PFSK-1 (cell line): Measurements from ENCODE around the gene RBL2.

Experiments
- POLR2AphosphoS5 ChIP-seq: IDR thresholded peaks from 2 replicates; pipeline ENCODE4 v1.6.1; 2012; ENCODE audit warnings: low read depth, mild to moderate bottlenecking, control low read depth, low read length, moderate library complexity
- SIN3A ChIP-seq: IDR thresholded peaks from 2 replicates; pipeline ENCODE4 v1.6.1; 2012; ENCODE audit warnings: mild to moderate bottlenecking, low read length, moderate library complexity, borderline replicate concordance; ENCODE audit not compliant: insufficient read depth
- TAF1 ChIP-seq: IDR thresholded peaks from 2 replicates; pipeline ENCODE4 v1.6.1; 2012; ENCODE audit warnings: low read length, control low read depth, borderline replicate concordance; ENCODE audit not compliant: insufficient read depth

GRCh38 chr16:53506254-53506653, 72.0 kb downstream of the RBL2 start:
- TF ChIP-seq TAF1, result no peak
- no peak for TF ChIP-seq POLR2AphosphoS5
- TF ChIP-seq SIN3A, result no peak
